KOPT-K1 (cell line): Measurements from ENCODE around the gene KY.

Experiments
- H3K27ac ChIP-seq: fragments of 200-600 bp; sonication (generic); 2 replicates; pipeline ENCODE4 v1.5.1; 2016; ENCODE audit warnings: antibody characterized with exemption, mild to moderate bottlenecking, low read depth, low read length; ENCODE audit not compliant: poor library complexity, severe bottlenecking
- H3K36me3 ChIP-seq: fragments of 200-600 bp; sonication (generic); 2 replicates; pipeline ENCODE4 v1.5.1; 2017; ENCODE audit warnings: antibody characterized with exemption, mild to moderate bottlenecking, low read length, moderate library complexity; ENCODE audit not compliant: insufficient read depth
- H3K9me3 ChIP-seq: fragments of 200-600 bp; sonication (generic); 2 replicates; pipeline ENCODE4 v1.5.1; 2017; ENCODE audit warnings: antibody characterized with exemption, low read length, mild to moderate bottlenecking; ENCODE audit not compliant: insufficient read depth, poor library complexity, severe bottlenecking

Gene KY

DNA sequence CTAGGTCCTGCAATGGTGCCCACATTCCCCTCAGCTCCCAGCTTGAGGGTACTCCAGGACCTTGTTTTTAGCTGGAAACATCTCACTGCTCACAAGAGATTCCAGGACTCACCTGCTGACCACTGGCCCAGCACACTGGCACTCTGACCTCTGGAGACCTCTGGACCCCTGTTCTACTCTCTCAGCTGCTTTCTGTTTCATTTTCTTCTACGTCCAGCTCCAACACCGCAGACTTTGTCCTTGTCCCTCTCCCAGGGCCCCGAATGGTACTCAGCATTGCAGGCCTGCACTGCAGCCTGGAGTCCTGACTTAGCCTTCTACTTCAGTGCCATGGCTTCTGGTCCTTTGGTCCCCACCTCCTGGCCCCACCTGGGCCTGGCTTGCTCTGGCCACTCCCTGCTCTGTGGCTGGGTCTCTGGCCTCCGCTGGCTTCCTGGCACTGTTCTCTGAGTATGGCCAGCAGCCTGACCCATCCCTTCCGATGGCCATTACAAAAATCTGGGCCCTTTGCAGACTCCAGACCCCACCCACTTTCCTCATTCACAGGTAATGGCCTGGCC, 27.9 kb downstream of the KY start:
- no peak overlapping the region for H3K27ac ChIP-seq
- no peaks in the 10 kb centered on the region for H3K9me3 ChIP-seq
- H3K36me3 ChIP-seq: no peaks in the 10 kb centered on the region

DNA sequence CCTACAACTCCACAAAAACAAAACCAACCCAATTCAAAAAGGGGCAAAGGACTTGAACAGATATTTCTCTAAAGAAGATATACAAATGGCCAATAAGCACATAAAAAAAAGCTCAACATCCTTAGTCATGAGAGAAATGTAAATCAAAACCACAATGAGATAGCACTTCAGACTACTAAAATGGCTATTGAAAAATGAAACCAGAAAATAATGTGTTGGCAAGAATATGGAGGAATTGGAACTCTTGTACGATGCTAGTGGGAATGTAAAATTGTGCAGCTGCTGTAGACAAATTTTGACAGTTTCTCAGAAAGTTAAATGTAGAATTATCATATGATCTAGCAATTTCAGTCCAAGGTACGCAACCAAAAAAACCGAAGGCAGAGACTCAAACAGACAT, 29.0 kb downstream of the KY start:
- Histone ChIP-seq H3K27ac (no peak overlapping the region), H3K9me3 (no peaks in the 10 kb centered on the region), H3K36me3 (no peaks in the 10 kb centered on the region)

DNA sequence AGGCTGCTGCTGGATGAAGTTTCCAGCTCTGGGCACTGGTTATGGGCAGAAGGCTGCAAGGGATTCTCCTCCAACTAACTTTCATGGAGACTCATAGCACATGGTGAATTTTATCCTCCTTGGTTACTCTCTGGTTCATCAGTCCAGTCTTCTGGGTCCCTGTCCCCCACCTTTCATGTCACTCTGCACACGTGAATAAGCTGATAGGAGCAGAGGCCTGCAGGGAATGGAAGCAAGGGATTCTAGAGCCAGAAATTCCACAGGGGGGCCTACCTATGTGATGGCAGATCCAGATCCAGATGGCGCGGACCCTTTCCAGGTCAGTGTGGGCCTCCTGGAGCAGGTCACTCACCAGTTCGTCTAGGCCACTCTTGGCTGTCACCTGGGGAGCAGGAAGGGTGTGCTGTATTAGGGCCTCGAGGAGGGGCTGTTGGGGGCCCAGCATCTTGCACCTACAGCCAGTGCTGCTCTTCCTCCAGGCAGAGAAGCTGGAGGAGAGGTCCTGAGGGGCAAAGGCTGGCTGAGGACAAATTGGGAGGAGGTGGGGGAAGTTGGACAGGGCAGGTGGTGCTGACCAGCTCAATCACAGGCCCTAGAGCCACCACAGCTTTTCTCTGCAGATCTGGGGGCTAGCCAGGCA, 30.2 kb downstream of the KY start:
- no peaks in the 10 kb centered on the region for H3K36me3 ChIP-seq
- H3K9me3 ChIP-seq: no peaks in the 10 kb centered on the region
- H3K27ac ChIP-seq: no peak overlapping the region

DNA sequence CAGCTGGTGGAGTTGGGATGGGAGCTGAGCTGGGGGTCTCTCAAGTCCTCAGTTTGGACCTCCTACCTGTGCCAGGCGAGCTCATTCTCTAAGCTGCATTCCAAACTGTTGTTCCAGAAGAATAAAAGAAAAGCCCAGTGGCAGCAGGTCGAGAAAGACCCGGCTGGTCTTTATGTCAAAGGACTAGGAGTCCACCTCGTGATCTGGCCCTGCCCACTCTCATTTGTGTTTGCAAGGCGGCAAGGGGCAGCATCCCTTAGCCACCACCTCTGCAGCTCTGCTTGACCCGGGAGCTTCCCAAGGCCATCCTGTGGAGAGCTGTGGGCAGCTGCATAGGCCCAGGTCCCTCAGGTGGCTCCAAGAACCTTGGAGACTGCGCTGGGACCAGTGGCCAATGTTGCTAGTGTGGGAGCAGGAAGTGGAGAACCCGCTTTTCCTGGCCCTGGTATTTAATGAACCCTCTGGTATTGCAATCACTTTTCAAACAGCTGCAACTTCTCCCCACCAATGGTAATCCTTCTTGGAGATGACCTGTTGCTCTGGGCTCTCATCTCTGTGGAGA, 30.9 kb downstream of the KY start:
- Histone ChIP-seq H3K36me3 (no peaks in the 10 kb centered on the region), H3K27ac (no peak overlapping the region)

DNA sequence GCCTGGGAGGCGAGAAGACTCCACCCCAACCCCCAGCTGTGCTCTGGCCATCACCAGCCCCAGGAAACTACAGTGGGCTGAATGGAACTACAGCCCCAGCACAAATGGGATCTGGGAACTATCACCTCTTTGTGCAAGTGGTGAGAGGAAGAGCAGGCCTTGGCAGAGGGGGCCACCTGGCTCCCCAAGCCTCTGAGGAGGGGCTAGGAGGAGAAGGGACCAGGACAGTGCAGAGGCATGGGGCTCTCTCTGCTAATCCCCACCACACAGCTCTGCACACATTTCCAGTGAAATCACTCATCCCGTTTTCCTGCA, 31.6 kb downstream of the KY start:
- Histone ChIP-seq H3K9me3 (no peaks in the 10 kb centered on the region), H3K27ac (no peak overlapping the region), H3K36me3 (no peaks in the 10 kb centered on the region)

More for the DNA sequence above, 30.9 kb downstream of the KY start:
- no peaks in the 10 kb centered on the region for H3K9me3 ChIP-seq

DNA sequence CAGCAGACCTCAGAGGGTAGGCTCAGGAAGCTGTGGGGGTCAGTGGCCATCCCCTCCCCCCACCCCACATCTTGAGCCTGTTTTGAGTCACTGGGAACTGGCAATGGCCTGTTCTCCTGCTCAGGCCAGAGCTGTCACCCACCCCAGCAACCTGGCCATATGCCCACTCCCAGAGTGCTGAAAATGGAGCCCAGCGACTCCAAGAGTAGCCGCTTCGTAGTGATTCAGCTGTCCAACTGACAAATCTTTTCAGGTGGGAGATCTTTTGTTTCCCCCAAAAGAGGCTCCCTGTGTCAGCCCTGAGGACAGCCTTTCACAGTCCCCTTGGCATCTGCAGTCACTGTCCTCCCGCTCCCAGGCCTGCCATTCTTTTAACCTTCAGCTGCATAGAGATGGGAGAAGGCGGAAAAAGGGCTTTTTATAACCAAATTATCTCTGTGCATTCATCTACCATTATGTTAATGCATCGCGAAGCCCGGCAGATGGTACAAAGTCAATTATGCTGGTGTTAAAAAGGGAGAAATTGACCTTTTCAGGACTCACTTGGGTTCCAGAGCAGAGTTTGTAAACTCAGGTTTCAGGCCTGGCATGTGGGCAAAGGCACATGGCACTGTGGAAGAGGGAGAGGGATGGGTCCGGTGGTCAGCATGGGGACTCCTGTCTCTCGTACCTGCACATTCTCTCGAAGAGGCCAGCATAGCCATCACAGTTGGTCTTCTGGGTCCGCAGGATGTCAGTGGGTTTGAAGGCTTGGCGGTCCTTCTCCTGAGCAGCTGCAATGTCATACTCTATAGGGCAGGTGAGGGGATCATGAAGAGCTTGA, 32.1 kb downstream of the KY start:
- Histone ChIP-seq H3K27ac (no peak overlapping the region), H3K9me3 (no peaks in the 10 kb centered on the region)

DNA sequence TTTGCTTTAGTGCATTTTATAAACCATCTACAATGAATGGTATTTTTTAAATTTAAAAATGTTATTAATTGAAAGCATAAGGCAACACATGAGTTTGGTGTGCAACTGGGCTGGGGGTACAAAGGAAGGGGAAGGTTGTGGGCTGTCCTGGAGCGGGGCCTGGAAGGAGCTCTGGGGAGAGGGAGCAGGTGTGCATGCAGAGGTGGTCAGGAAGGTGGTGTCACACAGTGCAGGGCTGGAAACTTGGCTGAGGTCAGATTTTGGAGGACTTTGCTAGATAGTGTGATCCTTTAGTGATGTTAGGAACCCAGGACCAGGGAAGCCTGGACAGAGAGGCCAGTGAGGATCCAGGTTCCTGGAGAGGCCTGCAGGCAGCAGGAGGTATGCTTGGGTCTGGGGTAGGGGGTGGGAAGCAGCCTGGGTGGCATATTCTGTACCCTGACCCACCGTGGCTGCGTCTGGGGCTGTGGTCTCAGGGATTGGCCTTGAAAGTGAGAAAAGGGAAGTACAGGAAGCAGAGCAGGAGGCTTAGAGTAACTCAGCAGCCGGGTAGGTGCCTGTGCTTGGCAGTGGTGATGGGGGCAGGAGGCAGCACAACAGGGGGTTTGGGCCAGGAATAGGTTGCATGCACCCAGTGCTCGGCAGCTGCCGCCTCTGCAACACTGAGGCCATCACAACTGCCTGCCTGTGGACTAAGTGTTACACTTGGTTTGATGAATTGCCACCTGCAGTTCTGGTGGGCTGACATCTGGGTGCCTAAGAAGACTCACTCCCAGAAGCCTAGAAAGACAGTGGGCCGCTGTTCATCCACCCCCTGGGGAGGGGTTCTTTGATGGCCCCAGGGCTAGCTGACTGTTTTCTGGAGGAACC, 33.0 kb downstream of the KY start:
- Histone ChIP-seq H3K36me3 (no peaks in the 10 kb centered on the region), H3K27ac (no peak overlapping the region), H3K9me3 (no peaks in the 10 kb centered on the region)

More for the DNA sequence above, 32.1 kb downstream of the KY start:
- no peaks in the 10 kb centered on the region for H3K36me3 ChIP-seq

DNA sequence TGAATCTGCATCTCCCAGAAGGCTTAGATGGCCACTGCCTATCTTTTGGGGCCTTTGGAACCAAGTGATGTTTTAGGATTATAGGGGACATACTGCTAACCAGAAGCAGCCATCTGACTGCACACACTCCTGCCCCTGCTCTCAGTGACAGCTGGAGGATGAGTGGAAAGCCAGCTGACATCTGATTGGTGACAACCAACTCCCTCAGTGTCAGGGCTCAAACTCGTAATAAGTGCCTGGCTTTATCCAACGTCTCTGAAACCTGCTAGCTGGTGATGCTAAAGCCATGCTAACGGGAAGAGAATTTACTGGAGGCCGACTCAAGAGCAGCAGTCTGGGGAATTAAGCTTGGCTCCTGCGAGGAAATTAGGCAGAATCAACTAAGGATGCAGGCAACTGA, 35.1 kb downstream of the KY start:
- Histone ChIP-seq H3K9me3 (no peaks in the 10 kb centered on the region), H3K27ac (no peak overlapping the region)

DNA sequence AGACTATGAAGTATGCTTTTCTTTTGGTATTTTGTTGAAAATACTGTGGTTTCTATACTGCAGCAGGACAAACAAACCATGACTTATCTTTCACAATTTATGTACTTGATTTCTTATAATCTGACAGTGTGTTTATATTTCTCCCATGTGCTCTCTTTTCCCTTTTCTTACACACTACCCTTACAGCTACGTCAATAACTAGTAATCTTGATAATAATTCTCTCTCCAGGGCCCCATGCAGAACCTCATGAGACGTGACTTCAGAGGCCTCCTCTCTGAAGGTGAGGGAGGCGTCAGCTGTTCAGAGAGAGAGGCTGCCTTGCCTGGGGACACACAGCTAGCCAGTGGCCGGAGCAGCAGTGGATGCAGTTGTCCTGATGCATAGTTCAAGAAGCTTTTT, 35.9 kb downstream of the KY start:
- Histone ChIP-seq H3K27ac (no peak overlapping the region), H3K9me3 (no peaks in the 10 kb centered on the region), H3K36me3 (no peaks in the 10 kb centered on the region)

More for the DNA sequence above, 35.1 kb downstream of the KY start:
- no peaks in the 10 kb centered on the region for H3K36me3 ChIP-seq

DNA sequence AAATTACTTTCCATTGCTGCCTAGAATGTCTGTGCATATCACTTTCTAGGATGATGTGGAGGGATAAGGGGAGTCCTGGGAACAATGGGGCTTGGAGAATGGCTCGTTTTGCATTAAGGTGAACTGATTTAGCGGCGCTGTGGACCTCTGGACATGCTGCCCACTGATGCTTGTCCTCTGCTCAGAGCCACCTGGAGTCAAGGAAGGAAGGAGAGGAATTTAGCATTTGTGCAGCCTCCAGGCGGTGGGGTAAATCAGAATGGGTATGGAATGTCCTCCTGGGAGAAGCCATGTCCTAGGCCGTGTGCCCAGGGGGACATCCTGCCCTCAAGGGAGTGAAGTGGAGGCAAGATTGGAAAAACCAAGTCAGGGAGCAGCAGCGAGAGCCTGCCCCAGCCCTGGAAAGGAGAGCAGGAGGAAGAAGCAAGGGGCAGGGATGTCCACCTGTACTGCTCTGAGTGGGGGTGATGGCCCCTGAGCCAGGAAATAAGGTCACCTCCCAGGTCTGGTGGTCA, 37.8 kb downstream of the KY start:
- Histone ChIP-seq H3K9me3 (no peaks in the 10 kb centered on the region), H3K36me3 (no peaks in the 10 kb centered on the region), H3K27ac (no peak overlapping the region)

DNA sequence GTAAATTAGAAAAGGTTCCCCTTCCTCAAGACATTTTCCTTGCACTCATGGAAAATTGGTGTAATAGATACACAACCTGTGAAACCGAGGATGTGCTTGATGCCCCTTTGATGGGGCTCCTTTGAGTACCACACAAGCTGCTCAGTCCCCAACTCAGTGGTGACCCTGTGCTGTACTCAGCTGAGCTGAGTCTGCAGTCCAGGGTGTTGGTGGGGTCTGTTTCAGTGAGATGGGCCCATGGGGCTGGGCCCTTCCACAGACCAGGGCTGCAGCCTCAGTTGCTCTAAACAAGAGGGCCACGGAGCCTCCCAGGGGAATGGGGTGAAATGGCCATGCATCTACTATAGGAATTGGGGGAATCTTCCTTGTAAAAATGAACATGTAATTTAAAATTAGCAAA, 39.3 kb downstream of the KY start:
- H3K36me3 ChIP-seq: no peaks in the 10 kb centered on the region
- H3K27ac ChIP-seq: no peak overlapping the region
- H3K9me3 ChIP-seq: no peaks in the 10 kb centered on the region

DNA sequence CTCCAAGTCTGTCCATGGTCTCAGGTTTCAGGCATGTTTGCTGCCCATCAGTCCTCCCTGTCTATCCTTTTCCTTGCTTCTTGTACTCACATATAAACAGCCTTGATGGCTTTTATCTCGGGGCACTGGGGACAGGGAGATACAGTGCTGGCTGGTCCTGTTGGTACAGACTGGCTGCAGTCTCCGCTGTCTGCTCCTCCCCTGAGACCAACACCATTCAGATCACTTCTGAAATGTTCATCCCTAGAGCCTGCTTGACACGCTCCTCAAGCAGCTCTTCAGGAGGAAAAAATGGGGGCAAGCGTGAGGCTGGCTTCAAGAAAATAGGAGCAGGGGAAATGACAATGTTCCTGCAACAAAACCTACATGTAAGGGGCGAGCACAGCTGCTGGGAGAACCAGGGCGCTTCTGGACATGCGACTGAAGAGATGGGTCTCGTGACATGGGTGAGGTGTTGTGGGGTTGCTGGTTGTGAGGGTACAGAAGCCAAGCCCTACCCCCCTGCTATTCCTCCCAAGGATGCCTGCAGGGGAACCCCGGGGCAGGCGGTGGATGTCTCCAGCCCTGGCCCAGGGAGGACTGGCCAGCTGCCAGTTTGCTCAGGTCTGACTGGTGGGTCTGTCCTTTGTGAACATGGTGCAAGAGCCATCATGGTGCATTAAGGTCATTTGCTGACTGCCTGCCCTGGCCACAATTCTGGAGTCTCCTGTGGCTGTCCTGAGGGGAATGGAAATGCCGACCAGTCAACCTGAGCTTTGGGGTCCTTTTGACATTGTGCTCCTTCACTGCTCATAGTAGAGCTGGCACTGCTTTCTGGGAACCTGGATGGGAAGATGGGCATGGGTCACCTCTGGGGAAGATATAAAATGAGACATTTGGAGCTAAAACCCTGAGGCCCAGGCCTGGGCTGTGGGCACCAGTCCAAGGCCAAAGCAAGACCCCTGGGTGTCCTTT, 40.1 kb downstream of the KY start:
- Histone ChIP-seq H3K9me3 (no peaks in the 10 kb centered on the region), H3K27ac (no peak overlapping the region), H3K36me3 (no peaks in the 10 kb centered on the region)

DNA sequence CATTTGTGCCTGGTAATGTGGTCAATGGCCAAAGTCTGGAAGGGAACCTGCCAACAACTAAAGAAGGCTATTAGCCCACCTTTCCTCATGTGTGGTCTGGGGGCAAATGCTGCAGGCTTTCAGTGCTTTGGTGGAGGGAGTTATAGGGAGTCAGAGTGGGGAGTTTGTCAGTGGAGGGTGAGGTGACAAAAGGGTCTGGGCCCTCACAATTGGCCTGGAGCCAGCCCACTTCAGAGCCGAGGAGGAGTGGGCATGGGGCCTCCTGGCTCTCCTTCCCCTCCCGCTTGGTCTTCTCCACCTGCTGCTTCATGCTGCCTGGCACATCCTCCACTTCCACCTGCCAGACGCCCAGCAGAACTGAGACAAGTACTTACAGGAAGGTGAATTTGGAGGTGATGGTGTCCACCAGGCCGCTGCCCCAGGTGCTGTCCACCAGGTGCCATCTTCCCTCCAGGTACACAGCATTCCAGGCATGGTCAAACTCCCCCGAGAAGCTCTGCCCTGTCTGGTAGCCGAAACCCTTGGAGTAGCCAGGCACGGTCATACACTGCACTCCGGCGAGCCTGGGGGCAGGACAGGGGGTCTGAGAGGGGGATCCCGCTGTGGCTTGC, 40.9 kb downstream of the KY start:
- Histone ChIP-seq H3K27ac (no peak overlapping the region), H3K36me3 (no peaks in the 10 kb centered on the region), H3K9me3 (no peaks in the 10 kb centered on the region)
